Astrocyte of the cerebellum (primary cell): ENCODE data around the gene ANO7.

Experiments used
- DNase-seq: peaks from one replicate; pipeline ENCODE4 v3.0.0-alpha.2; 2011; ENCODE audit warnings: low read depth
- H3K4me3 ChIP-seq: 2 replicates; pipeline ENCODE4 v1.5.1; 2011; ENCODE audit warnings: mild to moderate bottlenecking, low read depth, low read length, moderate library complexity
- in situ Hi-C: cut with HindIII; loops from 2 replicates; pipeline ENCODE4 v1.10.0; 2017; ENCODE audit warnings: low sequenced_read_pairs
- TF ChIP-seq, protein P1 (sequence below): IDR thresholded peaks from 2 replicates; pipeline ENCODE4 v1.5.1; 2012; ENCODE audit warnings: low read length, low read depth, moderate library complexity, mild to moderate bottlenecking; ENCODE audit errors: missing control alignments

ANO7 gene

DNA sequence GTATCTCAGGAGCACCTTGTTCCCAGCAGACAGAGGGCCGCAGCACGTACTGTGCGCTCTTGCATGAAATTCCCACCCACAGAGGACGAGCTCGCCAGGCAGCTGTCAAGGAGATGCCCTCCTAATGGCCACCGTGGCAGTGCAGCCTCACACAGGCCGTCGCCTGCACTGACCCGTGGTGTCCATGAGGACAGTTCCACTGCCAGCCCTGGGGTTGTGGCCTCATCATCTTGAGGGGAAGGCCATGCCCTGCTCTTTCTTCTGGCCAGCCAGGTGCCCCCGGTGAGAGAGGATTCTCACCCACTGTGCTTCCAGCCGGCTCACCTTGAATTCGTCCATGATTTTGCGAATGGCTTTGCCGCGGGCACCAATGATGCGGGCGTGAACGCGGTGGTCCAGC, 42.0 kb downstream of the ANO7 start:
- in situ Hi-C loops, result no loop called here
- TF ChIP-seq, protein P1, sequence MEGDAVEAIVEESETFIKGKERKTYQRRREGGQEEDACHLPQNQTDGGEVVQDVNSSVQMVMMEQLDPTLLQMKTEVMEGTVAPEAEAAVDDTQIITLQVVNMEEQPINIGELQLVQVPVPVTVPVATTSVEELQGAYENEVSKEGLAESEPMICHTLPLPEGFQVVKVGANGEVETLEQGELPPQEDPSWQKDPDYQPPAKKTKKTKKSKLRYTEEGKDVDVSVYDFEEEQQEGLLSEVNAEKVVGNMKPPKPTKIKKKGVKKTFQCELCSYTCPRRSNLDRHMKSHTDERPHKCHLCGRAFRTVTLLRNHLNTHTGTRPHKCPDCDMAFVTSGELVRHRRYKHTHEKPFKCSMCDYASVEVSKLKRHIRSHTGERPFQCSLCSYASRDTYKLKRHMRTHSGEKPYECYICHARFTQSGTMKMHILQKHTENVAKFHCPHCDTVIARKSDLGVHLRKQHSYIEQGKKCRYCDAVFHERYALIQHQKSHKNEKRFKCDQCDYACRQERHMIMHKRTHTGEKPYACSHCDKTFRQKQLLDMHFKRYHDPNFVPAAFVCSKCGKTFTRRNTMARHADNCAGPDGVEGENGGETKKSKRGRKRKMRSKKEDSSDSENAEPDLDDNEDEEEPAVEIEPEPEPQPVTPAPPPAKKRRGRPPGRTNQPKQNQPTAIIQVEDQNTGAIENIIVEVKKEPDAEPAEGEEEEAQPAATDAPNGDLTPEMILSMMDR, result no peak

DNA sequence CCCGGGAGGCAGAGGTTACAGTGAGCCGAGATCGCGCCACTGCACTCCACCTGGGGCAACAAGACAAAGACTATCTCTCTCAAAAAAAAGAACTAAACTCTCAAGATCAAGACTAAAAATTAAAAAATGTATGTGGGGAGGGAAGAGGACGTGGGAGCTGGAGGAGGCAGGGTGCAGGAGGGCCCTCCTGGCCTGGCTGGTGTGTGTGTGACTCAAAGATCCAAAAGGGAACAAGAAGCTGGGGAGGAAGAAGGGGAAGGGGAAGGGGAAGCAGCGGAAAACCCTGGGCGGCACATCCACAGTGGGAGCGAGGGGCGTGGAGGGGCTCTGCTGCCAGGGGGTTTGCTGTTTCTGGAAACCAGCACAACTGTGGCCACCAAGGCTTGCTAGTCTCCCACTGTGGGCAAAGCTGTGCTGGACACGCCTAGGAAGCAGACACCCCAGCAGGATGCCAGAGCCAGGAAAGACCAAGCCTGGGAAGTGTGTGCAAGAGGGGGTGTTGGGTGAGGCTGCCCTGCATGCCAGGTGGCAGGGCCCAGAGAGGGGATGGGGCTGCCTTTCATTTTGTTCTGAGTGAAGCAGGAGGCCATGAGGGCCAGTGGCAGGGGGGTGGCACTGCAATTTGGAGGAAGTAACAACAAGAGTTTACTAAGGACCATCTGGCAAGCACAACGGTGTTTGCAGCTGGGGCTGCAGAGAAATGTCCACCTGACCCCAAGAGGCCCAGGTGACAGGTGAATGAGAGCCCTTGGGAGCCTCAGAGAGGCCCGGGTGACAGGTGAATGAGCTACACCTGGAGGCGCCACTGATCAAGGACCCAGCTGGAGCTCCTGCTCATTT, 44.5 kb downstream of the ANO7 start:
- TF ChIP-seq, protein P1, result no peak
- in situ Hi-C loops, result no loop called here
- no peak for DNase-seq

More for the DNA sequence above, 42.0 kb downstream of the ANO7 start:
- no peak overlapping the region for H3K4me3 ChIP-seq
- DNase-seq, result no peak

DNA sequence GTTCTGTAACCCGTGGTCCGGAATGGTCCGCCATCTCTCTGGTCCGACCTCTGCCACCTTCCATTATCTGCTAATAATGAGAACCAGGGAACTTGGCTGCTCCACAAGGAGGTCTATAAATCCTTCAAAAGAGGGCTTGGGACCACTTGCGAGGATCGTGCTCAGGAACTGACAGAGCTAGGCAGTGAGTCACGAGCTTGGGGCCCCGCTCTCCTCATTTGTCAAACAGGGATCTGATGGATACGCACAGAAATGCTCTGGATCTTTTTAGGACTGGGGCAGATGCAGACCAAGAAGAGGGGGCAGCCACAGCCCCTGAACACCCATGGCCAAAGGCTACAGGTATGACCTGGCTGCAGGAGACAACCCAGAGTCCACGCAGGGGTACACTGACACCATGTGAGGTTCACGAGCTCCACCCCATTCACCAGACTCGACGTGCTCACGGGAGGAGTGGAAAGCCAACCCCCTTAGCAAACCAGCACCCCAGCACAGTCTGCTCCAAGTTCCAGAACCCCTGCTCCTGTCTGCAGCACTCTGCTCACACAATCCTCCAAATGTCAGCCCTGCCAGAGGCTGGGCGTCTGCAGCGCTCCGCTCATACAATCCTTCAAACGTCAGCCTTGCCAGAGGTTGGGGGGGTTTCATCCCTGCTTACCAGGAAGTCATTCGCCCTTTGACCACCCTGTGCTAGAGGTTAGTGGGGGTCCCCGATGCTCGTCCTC, 45.8 kb downstream of the ANO7 start:
- DNase-seq, result no peak
- TF ChIP-seq, protein P1, result no peak
- in situ Hi-C loops, result no loop called here
- no peak overlapping the region for H3K4me3 ChIP-seq

More for the DNA sequence above, 44.5 kb downstream of the ANO7 start:
- H3K4me3 ChIP-seq, result no peak overlapping the region

DNA sequence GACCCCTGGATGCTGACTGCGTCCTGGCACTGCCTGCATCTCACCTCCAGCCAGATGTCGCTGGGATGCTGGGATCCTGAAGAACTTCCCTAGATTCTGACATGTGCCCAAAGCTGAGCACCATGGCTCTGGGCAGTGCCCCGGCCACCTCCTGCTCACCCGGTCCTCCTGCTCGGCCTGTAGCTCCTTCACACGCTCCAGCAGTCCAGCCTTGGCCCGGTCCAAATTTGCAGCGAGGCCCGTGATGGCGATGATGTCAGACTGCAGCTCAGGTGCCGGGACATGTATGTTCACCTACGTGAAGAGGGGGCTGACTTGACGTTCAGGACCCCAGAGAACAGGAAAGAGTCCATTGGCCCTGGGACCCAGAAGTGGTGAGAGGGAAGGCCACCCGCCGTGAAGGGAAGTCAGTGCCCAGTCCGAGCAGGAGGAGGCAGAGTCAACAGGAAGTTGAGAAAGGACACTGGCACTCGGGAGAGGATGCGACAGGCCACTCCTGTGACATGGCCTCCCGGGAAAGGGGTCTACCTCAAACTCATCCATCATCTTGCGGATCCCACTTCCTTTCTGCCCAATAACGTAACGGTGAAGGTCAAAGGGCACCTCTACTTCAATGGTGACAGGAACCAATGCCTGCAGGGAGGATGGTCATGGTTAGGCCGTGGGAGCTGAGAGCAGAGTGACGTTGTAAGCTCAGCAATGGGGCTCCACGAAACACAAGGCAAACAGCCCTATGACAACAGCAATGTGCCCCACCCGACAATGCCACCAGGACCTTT, 46.7 kb downstream of the ANO7 start:
- TF ChIP-seq, protein P1, result no peak
- in situ Hi-C loops, result no loop called here
- DNase-seq, result no peak

DNA sequence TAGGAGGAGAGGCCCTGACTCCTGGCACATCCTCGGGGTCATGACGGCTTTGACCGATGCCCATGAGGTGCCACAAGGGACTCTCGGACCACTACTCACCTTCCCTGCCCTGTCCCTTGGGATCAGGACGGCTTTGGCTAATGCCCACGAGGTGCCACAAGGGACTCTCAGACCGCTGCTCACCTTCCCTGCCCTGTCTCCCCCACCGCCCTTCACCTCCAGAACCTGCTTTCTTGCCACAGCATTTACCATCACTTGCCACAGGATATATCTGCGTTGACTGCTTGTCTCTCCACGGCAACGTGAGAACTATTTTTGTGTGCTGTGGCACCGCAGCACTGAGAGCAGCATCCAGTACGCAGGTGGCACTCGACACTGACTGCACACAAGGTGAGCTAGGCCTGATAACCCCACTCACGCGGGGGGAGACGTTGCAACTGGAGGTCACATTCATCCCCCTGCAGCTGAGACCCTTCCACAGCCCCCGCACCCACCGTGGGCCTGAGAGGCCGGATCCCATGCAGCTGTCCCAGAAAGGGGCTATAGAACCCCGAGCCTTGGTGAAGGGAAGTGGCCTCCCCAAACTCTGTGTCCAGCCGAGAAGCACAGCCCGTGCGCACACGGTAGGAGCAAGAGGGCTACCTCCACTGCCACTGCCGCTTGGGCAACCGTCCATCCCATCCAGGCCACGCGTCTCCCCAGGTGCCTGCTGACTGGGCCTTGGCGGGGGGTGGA, 47.5 kb downstream of the ANO7 start:
- TF ChIP-seq, protein P1, result no peak
- DNase-seq, result no peak
- no peak overlapping the region for H3K4me3 ChIP-seq
- in situ Hi-C loops, result no loop called here

More for the DNA sequence above, 46.7 kb downstream of the ANO7 start:
- H3K4me3 ChIP-seq, result no peak overlapping the region
